SU-DHL-6 (cell line): Measurements from ENCODE around the gene SOHLH2.

ENCODE experiments used
- CTCF ChIP-seq: fragments of 200-600 bp; sonication (generic); IDR thresholded peaks from one replicate; pipeline ENCODE4 v1.5.1; 2017; ENCODE audit warnings: antibody characterized with exemption, mild to moderate bottlenecking, low read length, moderate library complexity; ENCODE audit not compliant: insufficient read depth, poor library complexity, severe bottlenecking
- EZH2phosphoT487 ChIP-seq: fragments of 200-600 bp; sonication (generic), shearing (Covaris generic); conservative IDR thresholded peaks from 2 replicates; pipeline ENCODE4 v1.6.1; 2018; ENCODE audit warnings: mild to moderate bottlenecking, antibody characterized with exemption, low read length, moderate library complexity, mixed read lengths

GRCh38 chr13:36142735-36143134 lies 71.6 kb downstream of the SOHLH2 start:
- no peak for TF ChIP-seq CTCF
- no peak for TF ChIP-seq EZH2phosphoT487
